GM18502 (cell line): ENCODE measurements around the gene TLR2.
A peak's percentile ranks its signal among the peaks of the same experiment; 100 is the strongest.

ENCODE experiments used
- ATAC-seq: cut with Tn5 transposase; IDR thresholded peaks from one replicate; pipeline ENCODE4 v1.9.1; 2021; ENCODE audit warnings: mild to moderate bottlenecking; ENCODE audit not compliant: unreplicated experiment, poor library complexity

TLR2 gene, protein sequence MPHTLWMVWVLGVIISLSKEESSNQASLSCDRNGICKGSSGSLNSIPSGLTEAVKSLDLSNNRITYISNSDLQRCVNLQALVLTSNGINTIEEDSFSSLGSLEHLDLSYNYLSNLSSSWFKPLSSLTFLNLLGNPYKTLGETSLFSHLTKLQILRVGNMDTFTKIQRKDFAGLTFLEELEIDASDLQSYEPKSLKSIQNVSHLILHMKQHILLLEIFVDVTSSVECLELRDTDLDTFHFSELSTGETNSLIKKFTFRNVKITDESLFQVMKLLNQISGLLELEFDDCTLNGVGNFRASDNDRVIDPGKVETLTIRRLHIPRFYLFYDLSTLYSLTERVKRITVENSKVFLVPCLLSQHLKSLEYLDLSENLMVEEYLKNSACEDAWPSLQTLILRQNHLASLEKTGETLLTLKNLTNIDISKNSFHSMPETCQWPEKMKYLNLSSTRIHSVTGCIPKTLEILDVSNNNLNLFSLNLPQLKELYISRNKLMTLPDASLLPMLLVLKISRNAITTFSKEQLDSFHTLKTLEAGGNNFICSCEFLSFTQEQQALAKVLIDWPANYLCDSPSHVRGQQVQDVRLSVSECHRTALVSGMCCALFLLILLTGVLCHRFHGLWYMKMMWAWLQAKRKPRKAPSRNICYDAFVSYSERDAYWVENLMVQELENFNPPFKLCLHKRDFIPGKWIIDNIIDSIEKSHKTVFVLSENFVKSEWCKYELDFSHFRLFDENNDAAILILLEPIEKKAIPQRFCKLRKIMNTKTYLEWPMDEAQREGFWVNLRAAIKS

DNA sequence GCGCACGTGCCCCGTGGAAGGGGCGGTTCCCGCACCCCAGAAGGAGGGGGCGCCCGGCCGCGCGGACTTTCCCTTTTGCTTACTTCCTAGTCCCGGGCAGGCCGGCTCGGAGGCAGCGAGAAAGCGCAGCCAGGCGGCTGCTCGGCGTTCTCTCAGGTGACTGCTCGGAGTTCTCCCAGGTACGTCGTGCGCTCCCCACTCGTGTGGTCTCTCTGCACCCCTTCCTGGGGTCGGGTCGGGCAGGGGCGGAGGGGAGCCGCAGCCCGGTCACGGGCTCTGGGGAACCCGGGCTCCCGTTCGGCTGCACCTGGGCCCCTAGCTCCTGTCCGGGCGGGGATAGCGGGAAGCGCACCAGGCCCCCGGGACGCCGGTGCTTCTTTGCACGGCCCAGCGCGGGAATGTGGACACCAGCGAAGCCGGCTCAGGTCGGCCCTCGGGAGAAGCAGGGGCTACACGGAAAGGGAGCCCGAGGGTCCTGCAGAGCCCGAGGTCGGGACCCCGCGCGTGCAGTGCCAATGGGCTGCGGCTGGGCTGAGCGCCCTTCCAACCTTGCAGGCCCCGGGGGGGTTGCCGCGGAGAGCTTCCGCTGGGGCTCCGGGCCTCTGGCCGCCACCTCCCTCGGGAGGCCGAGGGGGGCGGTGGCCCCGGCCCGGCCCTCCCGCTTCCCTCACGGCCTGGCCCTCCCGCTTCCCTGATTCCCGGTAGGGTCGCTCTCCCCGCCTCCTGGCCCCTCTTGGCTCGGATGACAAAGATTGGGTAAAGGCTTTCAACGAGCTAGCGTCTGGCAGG lies at the start of gene TLR2:
Gene TLR2, plus strand, starts transcription at position 99 of the 789 bp plus-strand sequence. CDS start 18,628 bp downstream, outside the sequence.
- ATAC-seq: peak; percentile 91

DNA sequence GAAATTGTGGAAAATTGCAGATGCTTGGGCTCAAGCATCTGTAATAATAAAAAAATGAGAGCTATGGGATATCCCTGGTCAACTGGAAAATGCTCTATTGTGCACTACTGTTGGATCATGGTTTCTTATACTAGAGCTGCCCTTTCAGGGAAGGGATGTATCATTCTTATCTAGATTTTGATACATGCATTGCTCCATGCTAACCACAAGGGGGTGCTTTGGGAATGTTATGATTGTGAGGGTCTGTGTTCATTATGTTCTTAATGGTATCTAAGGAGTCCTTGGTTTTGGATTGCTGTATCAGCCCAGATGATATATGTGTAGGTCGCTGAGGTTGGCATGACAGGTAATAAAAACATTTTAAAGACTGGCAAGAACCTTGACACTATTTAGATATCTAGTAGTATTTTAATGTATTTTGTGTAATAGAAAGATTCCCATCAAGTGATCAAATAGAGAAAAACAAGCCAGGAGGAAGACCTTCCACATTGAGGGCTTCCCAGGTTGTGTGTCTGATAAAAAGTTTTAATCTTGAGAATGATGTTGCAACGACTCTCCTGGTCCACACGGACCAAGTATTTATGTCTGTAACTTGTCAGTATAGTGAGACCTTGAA lies 49.2 kb upstream of the TLR2 start:
- ATAC-seq: no peak

DNA sequence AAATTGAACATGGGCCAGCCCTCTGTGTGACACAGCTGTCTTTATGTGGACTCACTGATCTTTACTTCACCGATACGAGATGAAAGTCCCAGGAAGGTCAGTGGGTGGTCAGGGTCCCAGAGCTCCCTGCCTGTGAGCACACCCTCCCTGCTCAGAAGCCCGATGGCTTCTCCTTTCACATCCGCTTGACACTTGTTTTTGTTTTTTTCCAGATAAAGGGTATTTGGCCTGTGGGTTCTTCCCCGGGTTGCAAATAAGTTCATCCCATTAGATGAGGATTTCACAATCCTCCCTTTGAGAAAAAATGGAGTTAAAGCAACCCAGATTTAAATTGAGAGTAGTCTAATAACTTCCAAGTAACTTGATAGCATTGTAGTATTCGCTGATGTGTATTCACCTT lies 48.2 kb upstream of the TLR2 start:
- no peak for ATAC-seq

DNA sequence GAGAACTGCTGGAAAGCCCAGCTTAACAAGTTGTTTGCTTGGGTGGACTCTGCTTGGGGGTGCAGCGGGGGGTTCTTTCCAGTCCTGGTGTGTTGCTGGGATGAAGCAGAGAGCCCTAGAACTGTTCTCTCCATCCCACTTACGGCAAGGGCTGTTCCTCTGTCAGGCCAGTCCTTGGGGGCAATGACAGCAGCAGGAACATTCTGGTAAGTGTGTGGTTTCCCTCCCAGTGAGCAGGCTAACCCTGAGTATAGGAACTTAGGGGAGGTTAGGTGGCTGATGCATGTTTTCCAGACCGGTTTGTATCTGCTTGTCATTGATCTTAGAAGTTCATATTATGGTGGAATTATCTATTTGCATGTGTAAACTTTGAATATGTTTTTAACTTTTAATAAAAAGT lies 46.9 kb upstream of the TLR2 start:
- no peak for ATAC-seq

DNA sequence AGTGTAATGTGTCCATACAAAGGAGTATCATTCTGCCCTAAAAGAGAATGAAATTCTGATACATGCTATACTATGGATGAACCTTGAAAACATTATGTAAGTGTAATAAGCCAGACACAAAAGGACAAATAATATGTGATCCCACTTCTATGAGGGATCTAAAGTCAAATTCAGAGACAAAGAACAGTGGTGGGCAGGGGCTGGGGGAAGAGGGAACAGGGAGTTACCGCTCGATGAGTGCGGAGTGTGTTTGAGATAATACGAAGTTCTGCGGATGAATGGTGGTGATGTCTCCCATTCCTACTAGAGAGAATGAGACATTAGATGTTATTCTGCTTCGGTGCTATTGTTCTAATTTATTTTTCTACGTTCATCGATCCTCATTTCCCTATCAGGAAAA lies 46.1 kb upstream of the TLR2 start:
- no peak for ATAC-seq

DNA sequence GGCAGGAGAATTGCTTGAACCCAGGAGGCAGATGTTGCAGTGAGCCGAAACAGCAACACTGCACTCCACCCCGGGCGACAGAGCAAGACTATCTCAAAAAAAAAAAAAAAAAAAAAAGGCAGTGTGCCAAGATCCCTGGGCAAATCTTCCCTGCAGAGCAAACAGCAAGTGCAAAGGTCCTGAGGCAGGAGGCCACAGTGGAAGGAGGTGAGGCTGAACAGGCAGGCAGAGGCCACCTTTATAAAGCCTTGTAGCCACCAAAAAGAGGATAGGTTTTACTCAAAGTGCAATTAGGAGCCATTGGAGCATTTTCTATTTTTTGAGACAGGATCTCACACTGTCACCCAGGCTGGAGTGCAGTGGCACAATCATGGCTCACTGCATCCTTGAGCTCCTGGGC lies 45.1 kb upstream of the TLR2 start:
- no peak for ATAC-seq

DNA sequence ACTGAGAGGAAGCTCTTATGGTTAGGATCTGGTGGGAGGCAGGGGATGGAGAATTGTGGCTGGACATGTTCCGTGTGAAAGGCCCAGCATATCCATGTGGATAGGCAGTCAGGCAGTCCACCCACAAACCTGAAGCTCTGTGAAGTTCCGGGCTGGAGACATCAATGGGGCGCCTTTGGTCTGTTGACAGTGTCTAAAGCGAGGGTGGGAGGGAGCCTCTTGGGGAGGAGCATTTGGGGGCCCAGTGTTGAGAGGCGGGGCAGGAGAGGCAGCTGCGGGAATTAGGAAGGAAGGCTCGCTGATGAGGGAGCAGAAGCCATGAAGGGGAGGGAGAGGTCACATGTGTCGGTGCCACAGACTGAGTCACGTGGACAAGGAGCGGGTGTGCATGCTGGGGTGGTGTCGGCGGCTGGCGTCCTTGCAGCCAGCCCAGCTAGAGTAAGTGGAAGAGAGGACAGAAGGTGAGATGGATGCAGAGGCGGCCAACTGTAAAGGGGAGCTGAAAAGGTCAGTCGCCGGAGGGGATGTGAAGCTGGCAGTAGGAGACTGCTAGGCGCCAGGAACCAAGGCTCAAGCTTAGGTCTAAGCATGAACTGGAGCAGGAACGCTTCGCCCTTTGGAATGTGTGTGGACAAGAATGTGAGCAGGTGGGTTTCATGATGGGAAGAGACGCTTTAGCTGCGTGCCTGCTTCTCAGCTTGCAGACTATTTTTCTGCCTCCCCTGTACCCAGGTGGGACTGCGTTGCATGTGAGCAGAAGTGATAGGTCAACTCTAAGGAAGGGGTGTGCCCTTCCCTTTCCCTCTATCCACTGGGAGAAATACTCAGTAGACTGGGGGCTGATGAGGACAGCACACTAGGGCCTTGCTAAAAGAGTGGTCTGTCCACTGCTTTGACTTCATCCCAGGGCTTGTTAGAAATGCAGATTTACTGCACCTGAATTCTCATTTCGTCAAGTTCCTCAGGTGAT lies 44.0 kb upstream of the TLR2 start:
- ATAC-seq: no peak

DNA sequence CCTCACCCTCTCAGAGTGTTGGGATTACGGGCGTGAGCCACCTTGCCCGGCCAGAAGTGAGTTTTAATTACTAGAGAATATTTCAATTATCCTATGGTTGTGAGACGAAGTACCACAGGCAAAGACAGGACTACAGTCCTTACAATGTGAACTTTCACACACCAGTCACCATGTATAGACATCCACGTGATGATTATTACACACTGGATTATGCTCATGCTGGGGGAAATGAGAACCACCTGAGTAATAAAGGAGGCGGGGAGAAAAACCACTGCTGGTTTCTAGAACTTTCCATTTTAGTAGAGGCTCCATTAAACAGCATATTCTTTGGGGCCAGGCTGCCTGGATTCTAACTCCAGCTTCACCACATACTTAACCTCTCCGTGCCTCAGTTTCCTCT lies 42.5 kb upstream of the TLR2 start:
- ATAC-seq: no peak

DNA sequence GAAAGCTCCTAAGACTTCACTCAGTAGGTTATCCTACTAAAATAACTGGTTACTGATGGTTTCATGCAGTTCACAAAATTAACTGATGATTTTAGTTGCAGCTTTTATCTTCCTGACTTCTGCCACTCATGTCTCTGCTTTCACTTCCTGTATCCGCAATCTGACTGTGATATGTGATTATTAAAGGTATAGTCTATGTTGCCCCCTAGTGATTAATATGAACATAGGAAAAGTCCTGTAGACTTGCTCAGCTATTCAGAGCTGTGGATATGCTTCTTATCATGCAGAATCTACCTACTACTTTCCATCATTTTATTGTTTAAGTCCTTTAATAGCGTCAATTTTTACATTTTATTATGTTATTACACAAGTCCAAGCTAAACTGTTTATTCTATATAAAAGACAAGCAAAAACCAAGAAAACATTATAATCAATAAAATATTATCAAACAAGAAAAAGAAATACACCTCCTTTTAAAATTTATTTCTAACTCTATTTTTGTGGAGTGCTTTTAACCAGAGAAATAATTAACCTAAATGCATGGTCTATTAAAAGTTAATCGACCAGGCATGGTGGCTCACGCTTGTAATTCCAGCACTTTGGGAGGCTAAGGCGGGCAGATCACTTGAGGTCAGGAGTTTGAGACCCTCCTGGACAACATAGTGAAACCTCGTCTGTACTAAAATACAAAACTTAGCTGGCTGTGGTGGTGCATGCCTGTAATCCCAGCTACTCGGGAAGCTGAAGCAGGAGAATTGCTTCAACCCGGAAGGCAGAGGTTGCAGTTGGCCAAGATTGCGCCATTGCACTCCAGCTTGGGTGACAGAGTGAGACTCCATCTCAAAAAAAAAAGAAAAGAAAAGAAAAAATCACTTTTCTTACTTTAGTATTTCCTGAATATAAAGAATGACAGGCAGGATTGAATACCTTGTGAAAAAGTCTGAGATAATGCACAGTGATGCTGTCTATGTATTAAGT lies 40.4 kb upstream of the TLR2 start:
- ATAC-seq: peak; percentile 93

DNA sequence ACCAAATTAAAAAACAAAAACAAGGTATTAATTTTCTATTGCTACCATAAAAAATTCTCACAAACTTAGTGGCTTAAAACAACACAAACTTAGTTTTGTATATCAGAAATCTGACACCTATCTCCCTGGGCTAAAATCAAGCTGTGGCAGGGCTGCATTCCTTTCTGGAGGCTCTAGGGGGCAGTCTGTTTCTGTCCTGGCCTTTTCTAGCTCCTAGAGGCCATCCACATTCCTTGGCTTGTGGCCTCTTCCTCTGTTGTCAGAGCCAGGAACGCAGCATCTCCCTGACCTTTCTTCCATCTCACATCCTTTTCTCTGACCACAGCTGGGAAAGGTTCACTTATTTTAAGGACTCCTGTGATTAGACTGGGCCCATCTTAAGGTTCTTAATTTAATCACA lies 38.9 kb upstream of the TLR2 start:
- ATAC-seq: no peak

DNA sequence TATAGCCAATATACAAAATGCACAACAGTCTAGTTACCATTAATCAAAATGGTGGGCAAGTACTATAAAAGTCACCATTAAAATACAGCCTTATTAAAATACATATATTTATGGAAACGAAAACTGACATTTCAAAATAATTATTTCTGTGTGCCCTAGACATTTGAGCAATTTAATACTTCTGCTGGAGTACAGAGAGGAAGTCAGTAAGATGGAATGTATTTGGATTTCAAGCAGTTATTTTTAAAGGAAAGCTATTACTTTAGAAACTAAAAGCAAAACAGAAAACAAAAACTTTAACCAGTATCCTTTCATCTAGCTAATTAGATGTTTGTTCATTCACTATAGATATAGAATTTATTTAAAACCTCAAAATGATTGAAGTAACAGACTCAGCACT lies 37.8 kb upstream of the TLR2 start:
- ATAC-seq: no peak

DNA sequence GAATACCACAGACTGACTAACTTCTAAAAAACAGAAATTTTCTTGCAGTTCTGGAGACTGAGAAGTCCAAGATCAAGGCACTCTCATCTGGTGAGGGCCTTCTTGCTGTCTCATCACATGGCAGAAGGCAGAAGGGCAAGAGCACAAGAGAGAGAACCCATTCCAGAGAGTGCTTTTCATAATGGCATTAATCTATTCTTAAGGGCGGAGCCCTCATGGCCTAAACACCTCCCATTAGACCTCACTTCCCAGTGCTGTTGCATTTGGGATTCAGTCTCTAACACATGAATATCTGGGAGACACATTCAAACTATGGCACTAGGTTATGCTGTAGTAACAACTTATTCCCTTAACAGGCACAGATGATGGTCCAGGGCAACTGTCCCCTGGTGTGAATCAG lies 37.1 kb upstream of the TLR2 start:
- no peak for ATAC-seq

DNA sequence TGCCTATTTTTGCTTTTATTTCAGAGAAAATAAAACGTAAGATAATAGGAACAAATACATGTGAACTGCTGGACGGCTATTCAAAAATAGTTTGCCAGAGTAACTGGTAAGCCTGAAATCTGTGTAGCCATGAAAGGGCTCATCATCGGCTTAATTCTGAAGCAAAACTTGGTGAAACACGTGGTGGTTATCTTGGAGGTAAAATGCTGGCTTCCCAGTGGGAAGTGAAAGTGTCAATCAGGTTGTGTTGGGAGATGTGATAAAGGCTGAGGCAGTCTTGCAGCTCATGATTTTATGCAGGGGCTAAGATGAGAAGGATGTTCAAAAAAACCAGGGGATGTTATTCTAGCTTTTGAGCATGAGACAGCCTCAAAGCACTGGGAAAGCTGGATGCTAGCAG lies 36.1 kb upstream of the TLR2 start:
- no peak for ATAC-seq

DNA sequence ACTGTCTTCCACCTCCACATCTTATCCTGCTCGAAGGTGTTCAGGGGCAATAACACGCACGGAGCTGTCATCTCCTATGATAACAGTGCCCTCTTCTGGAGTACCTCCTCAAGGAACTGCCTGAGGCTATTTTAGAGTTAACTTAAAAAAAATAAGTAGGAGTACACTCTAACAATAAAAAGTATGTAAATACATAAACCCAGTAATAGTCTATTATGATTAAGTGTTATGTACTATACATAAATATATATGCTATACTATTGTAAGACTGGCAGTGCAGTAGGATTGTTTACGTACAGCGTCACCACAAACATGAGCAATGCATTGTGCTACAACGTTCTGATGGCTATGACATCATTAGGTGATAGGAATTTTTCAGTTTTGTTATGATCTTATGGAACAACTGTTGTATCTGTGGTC lies 34.5 kb upstream of the TLR2 start:
- no peak for ATAC-seq

DNA sequence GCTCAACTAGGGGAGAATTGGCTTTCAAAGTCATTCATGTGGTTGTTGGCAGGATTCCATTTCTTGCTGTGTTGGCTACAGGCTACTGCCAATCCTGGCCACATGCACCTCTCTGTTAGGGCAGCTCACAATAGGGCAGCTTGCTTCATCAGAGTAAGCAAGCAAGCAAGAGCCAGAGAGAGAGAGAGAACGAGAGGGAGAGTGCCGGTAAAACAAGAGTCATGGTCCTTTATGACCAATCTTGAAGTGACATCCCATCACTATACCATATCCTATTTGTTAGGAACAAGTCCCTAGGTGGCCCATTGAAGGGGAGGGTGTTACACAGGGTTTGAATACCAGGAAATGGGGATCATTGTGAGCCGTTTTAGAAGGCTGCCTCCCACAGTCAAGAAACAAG lies 33.0 kb upstream of the TLR2 start:
- ATAC-seq: no peak

DNA sequence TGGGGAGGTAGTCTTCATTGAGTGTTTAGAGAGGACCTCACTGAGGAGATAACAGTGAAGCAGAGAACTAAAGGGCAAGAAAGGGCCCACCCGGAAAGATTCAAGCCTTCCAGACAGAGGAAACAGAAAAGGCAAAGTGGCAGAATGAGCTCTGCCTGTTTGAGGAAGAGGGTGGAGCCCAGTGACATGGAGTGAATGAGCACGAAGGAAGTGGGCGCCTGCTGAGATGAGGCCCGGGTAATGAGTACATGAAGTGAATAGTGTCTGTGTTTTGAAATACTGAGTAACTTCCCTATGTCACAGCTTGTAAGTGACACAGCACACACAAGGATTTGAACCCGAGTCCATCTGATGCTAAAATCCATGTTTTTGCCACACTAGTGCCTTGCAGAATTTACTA lies 32.5 kb upstream of the TLR2 start:
- ATAC-seq: no peak

DNA sequence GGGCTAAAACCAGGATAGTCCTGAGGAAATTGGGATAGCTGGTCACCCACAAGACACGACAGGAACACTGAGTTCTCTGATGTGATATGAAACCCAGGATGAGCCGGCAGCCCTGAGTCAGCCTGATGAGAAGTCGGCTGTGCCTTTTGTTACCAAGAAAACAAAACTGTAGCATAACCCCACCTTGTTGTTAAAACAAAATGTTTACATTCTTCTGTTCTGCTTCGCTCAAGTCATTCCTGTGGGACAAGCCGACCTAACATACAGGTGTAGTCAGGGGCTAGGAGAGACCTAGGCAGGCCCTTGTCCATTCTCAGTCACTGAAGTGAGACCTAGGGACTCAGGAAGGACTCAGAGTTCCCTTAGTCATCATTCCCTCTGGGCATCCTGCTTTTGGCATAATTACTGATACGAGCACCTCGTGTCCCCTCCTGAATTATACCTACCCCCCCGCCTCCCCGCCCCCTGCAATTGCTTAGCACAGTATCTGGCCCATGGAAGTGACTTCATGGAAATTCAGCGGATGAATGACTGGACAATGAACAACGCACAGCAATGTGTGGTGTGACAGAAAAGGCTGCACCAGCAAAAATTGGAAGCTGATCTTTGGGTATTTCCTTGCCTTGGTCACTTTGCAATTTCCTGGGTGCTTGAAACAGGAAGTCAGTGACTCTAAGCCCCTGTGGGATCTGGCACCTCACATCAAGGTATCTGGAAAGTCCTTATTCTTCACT lies 31.9 kb upstream of the TLR2 start:
- no peak for ATAC-seq
